HCT116 (cell line): ENCODE measurements around the gene FOXP1. TPM values are rescaled to one million over a fixed set of nuclear protein-coding genes. Genes with fewer than 3 reads are reported as not detected.

ENCODE experiments used
- ATAC-seq: fragments of 200-7000 bp; cut with Tn5 transposase; 2 replicates; pipeline ENCODE4 v1.9.1; 2020; ENCODE audit warnings: mild to moderate bottlenecking, moderate library complexity
- BruUV-seq: library from RNA; stranded (reverse); fragments of 400-500 nt; replicated peaks from 2 replicates; lab custom pipeline; 2021; lab: Mats Ljungman, UMichigan
- CTCF ChIA-PET: fragments of 300-600 bp; sonication (Branson Sonifier 250); formaldehyde crosslinking; loops from one replicate; lab custom pipeline; 2021; ENCODE audit warnings: antibody characterized with exemption; lab: Charles Lee
- POLR2A ChIA-PET: fragments of 300-600, 350-600 bp; sonication (Branson Sonifier 250); formaldehyde crosslinking; loops from one replicate; lab custom pipeline; 2021; ENCODE audit warnings: antibody characterized with exemption; lab: Charles Lee
- RAD21 ChIA-PET, 2 experiments: fragments of 300-600 bp; sonication (Branson Sonifier 250); formaldehyde crosslinking; loops; one replicate each; lab custom pipeline; 2023; ENCODE audit warnings: low total read pairs in 2 of 2; ENCODE audit not compliant: uncharacterized antibody in 2 of 2, unreplicated experiment in 2 of 2, low non-redundant PET in 1 of 2; lab: Charles Lee
- DNase-seq: peaks from one replicate; pipeline ENCODE4 v3.0.0-alpha.2; 2010; ENCODE audit warnings: low read depth, low spot score
- H2AFZ ChIP-seq: fragments of 200-600 bp; shearing (Covaris generic), sonication (generic); 2 replicates; pipeline ENCODE4 v1.6.1; 2017; ENCODE audit warnings: low read depth, mixed run types, mixed read lengths, antibody characterized with exemption, low read length; ENCODE audit not compliant: poor library complexity, severe bottlenecking
- H3K27ac ChIP-seq: 2 replicates; pipeline ENCODE4 v1.5.1; 2012; ENCODE audit warnings: low read depth, low read length
- H3K27me3 ChIP-seq: fragments of 200-600 bp; sonication (generic); 2 replicates; pipeline ENCODE4 v1.6.1; 2016; ENCODE audit warnings: mixed run types, low read length, mixed read lengths; ENCODE audit not compliant: insufficient read depth
- H3K36me3 ChIP-seq, 2 experiments: fragments of 200-500 bp in 1 of 2; fragments of 200-600 bp in 1 of 2; sonication (Bioruptor generic) in 1 of 2; sonication (generic) in 1 of 2; 2 replicates each; pipeline versions ENCODE4 v1.5.1 to v1.6.1; 2014 to 2016; ENCODE audit warnings: low read length in 2 of 2, inconsistent platforms in 1 of 2, mixed read lengths in 1 of 2, mixed run types in 1 of 2; ENCODE audit not compliant: insufficient read depth in 2 of 2, control insufficient read depth in 1 of 2
- H3K4me1 ChIP-seq, 2 experiments: fragments of 200-600 bp in 1 of 2; sonication (generic) in 1 of 2; 2 replicates each; pipeline versions ENCODE4 v1.5.1 to v1.6.1; 2012 to 2017; ENCODE audit warnings: low read length in 2 of 2, inconsistent platforms in 1 of 2, mild to moderate bottlenecking in 1 of 2, mixed read lengths in 1 of 2, mixed run types in 1 of 2, moderate library complexity in 1 of 2; ENCODE audit not compliant: insufficient read depth in 2 of 2, control insufficient read depth in 1 of 2
- H3K4me2 ChIP-seq: fragments of 200-600 bp; sonication (generic); 2 replicates; pipeline ENCODE4 v1.6.1; 2017; ENCODE audit warnings: mixed run types, low read length, mixed read lengths
- H3K4me3 ChIP-seq, 2 experiments: fragments of 200-600 bp in 1 of 2; sonication (generic) in 1 of 2; replicated peaks in 1 of 2; 2 replicates each; pipeline ENCODE4 v1.5.1; 2011 to 2016; ENCODE audit warnings: low read length in 2 of 2, control low read depth in 1 of 2, low read depth in 1 of 2, mild to moderate bottlenecking in 1 of 2, mixed read lengths in 1 of 2, mixed run types in 1 of 2
- H3K79me2 ChIP-seq: fragments of 200-600 bp; sonication (generic); 2 replicates; pipeline ENCODE4 v1.6.1; 2017; ENCODE audit warnings: mild to moderate bottlenecking, mixed run types, low read length, moderate library complexity, mixed read lengths; ENCODE audit not compliant: insufficient read depth
- H3K9ac ChIP-seq: fragments of 200-600 bp; sonication (generic); 2 replicates; pipeline ENCODE4 v1.6.1; 2016; ENCODE audit warnings: low read length, mixed read lengths
- H3K9me2 ChIP-seq: fragments of 200-600 bp; sonication (generic), shearing (Covaris generic); 2 replicates; pipeline ENCODE4 v1.6.1; 2017; ENCODE audit warnings: mixed run types, mild to moderate bottlenecking, moderate library complexity; ENCODE audit not compliant: insufficient read depth
- H3K9me3 ChIP-seq, 2 experiments: fragments of 200-500 bp in 1 of 2; fragments of 200-600 bp in 1 of 2; sonication (Bioruptor generic) in 1 of 2; sonication (generic) in 1 of 2; 2 replicates each; pipeline ENCODE4 v1.6.1; 2014 to 2017; ENCODE audit warnings: low read length in 2 of 2, mixed read lengths in 2 of 2, inconsistent platforms in 1 of 2, low read depth in 1 of 2, mild to moderate bottlenecking in 1 of 2, mixed run types in 1 of 2, moderate library complexity in 1 of 2; ENCODE audit not compliant: control insufficient read depth in 1 of 2, insufficient read depth in 1 of 2
- H4K20me1 ChIP-seq: fragments of 200-600 bp; sonication (generic), shearing (Covaris generic); 2 replicates; pipeline ENCODE4 v1.6.1; 2017; ENCODE audit warnings: mixed run types, mild to moderate bottlenecking, moderate library complexity; ENCODE audit not compliant: insufficient read depth
- CEBPB ChIP-seq: IDR thresholded peaks from 2 replicates; pipeline ENCODE4 v1.6.1; 2012; ENCODE audit warnings: low read depth
- ELF1 ChIP-seq: IDR thresholded peaks from 2 replicates; pipeline ENCODE4 v1.6.1; 2012; ENCODE audit warnings: low read depth, borderline replicate concordance
- EZH2 ChIP-seq: fragments of 200-600 bp; sonication (generic); IDR thresholded peaks from 2 replicates; pipeline ENCODE4 v1.6.1; 2017; ENCODE audit warnings: antibody characterized with exemption, mixed run types
- JUND ChIP-seq: IDR thresholded peaks from 2 replicates; pipeline ENCODE4 v1.6.1; 2012
- POLR2A ChIP-seq: IDR thresholded peaks from 2 replicates; pipeline ENCODE4 v1.7.0; 2011; ENCODE audit warnings: borderline replicate concordance; ENCODE audit not compliant: insufficient read depth, insufficient read length; ENCODE audit errors: extremely low read depth
- POLR2AphosphoS5 ChIP-seq: IDR thresholded peaks from 2 replicates; pipeline ENCODE4 v1.6.1; 2011; ENCODE audit warnings: mild to moderate bottlenecking, low read depth, low read length, moderate library complexity
- RAD21 ChIP-seq: IDR thresholded peaks from 2 replicates; pipeline ENCODE4 v1.6.1; 2012; ENCODE audit warnings: low read depth, mild to moderate bottlenecking
- SP1 ChIP-seq: IDR thresholded peaks from 2 replicates; pipeline ENCODE4 v1.6.1; 2012; ENCODE audit warnings: low read depth
- TCF7L2 ChIP-seq: IDR thresholded peaks from 2 replicates; pipeline ENCODE4 v1.7.0; 2011; ENCODE audit warnings: borderline replicate concordance, inconsistent platforms; ENCODE audit not compliant: insufficient read depth, insufficient read length; ENCODE audit errors: extremely low read depth
- ZFX ChIP-seq: fragments of 450-650 bp; IDR thresholded peaks from 2 replicates; pipeline ENCODE4 v1.6.1; 2017
- intact Hi-C: fragments of 100-400 bp; cut with micrococcal nuclease; formaldehyde crosslinking; loops from 2 replicates; pipeline ENCODE4 v1.10.0; 2022
- total RNA-seq: library from RNA; stranded (reverse); gene quantifications from one replicate; pipeline ENCODE4 v1.2.1, GENCODE V29; 2021; ENCODE audit not compliant: unreplicated experiment

Gene FOXP1
- total RNA-seq, 1 experiment from 2014 or later = 11.4 TPM

GRCh38 chr3:71524672-71525071, 58.9 kb downstream of the FOXP1 start:
- H2AFZ ChIP-seq = no peak overlapping the region
- TF ChIP-seq CEBPB = no peak
- TF ChIP-seq EZH2 = no peak
- TF ChIP-seq POLR2AphosphoS5 = no peak
- no peak for TF ChIP-seq JUND
- TF ChIP-seq POLR2A = no peak
- no peak for TF ChIP-seq TCF7L2
- no peak for TF ChIP-seq SP1
- TF ChIP-seq, all 23 proteins: peak for 0
- no peaks in the 10 kb centered on the region for H3K9me2 ChIP-seq
- no peaks in the 10 kb centered on the region for H3K9me3 ChIP-seq
- ATAC-seq = no peak
- intact Hi-C loops = no loop called here
- H3K27me3 ChIP-seq = no peaks in the 10 kb centered on the region
- POLR2A ChIA-PET = no interaction called here
- no peak overlapping the region for H3K9ac ChIP-seq
- no peaks in the 10 kb centered on the region for H4K20me1 ChIP-seq
- no peak overlapping the region for H3K4me3 ChIP-seq
- no peak overlapping the region for H3K4me2 ChIP-seq
- RAD21 ChIA-PET = no interaction called here
- no TSS peak for BruUV-seq
- no peak for DNase-seq
- no peaks in the 10 kb centered on the region for H3K4me1 ChIP-seq
- CTCF ChIA-PET = no interaction called here
- H3K79me2 ChIP-seq = no peaks in the 10 kb centered on the region
- no peaks in the 10 kb centered on the region for H3K36me3 ChIP-seq
- H3K27ac ChIP-seq = no peak overlapping the region

- Histone ChIP-seq H3K4me1 (no peaks in the 10 kb centered on the region), H3K9ac (no peak overlapping the region), H3K36me3 (no peaks in the 10 kb centered on the region), H3K4me2 (no peak overlapping the region), H3K9me3 (no peaks in the 10 kb centered on the region), H3K9me2 (no peaks in the 10 kb centered on the region), H4K20me1 (no peaks in the 10 kb centered on the region), H3K79me2 (no peaks in the 10 kb centered on the region), H3K27ac (no peak overlapping the region), H3K27me3 (no peaks in the 10 kb centered on the region), H3K4me3 (no peak overlapping the region), H2AFZ (no peak overlapping the region)
- intact Hi-C loops = no loop called here
- TF ChIP-seq ELF1 = no peak
- no peak for TF ChIP-seq POLR2AphosphoS5
- TF ChIP-seq RAD21 = no peak
- TF ChIP-seq ZFX = no peak
- no peak for TF ChIP-seq CEBPB
- POLR2A ChIA-PET = no interaction called here
- no TSS peak for BruUV-seq
- CTCF ChIA-PET = no interaction called here
- DNase-seq = no peak
- RAD21 ChIA-PET = no interaction called here
- no peak for ATAC-seq
These were observed 59.9 kb downstream of the FOXP1 start for GRCh38 chr3:71523628-71524027.
